GM19023 (cell line): ENCODE measurements around the gene SMIM36.
"Not testable (repeated sequence)": the region's sequence is repeated elsewhere in the genome, so short reads cannot be mapped to it uniquely, and the experiment has no call there.

Source experiments
- ATAC-seq: cut with Tn5 transposase; IDR thresholded peaks from one replicate; pipeline ENCODE4 v1.9.1; 2021; ENCODE audit warnings: mild to moderate bottlenecking, moderate library complexity; ENCODE audit not compliant: unreplicated experiment

SMIM36 gene

GRCh38 chr17:55507669-55508068, 3.6 kb downstream of the SMIM36 start:
- not testable (repeated sequence) for ATAC-seq

GRCh38 chr17:55501626-55502025, 9.6 kb downstream of the SMIM36 start:
- not testable (repeated sequence) for ATAC-seq

GRCh38 chr17:55500103-55500502, 11.1 kb downstream of the SMIM36 start:
- no peak for ATAC-seq

- no peak for ATAC-seq
Observed at GRCh38 chr17:55496094-55496881, 15.0 kb downstream of the SMIM36 start.

- no peak for ATAC-seq
Observed at GRCh38 chr17:55495239-55495638, 16.0 kb downstream of the SMIM36 start.

DNA sequence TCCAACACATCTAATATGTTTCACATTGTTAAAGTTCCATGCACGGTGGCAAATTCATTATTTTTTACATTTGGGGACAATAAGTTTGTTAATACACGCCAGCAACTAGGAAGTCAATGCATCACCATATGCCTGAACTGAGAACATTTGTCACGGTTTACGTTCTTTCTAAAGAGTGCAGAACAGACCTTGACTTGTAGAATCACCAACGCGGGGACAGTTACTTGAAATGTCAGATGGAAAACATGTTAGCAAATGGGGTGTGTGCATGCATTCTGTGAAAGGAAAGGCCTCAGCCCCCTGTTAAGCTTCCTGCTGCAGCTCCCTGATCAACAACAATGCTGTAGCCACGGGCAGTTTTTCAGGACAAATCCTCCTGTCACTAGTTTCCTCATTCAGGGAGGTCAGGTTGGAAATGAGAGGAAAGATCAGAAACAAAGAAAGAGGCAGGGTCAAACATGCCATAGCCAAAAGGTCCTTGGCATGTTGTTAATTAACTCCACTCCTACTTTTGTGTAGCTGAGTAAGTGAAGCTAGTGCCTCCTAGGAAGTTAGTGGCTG, 18.4 kb downstream of the SMIM36 start:
- ATAC-seq, result no peak

GRCh38 chr17:55490376-55490775, 20.9 kb downstream of the SMIM36 start:
- ATAC-seq, result no peak

- ATAC-seq, result no peak
Observed at GRCh38 chr17:55487695-55488432, 23.4 kb downstream of the SMIM36 start.

GRCh38 chr17:55484575-55484974, 26.7 kb downstream of the SMIM36 start:
- ATAC-seq, result no peak

DNA sequence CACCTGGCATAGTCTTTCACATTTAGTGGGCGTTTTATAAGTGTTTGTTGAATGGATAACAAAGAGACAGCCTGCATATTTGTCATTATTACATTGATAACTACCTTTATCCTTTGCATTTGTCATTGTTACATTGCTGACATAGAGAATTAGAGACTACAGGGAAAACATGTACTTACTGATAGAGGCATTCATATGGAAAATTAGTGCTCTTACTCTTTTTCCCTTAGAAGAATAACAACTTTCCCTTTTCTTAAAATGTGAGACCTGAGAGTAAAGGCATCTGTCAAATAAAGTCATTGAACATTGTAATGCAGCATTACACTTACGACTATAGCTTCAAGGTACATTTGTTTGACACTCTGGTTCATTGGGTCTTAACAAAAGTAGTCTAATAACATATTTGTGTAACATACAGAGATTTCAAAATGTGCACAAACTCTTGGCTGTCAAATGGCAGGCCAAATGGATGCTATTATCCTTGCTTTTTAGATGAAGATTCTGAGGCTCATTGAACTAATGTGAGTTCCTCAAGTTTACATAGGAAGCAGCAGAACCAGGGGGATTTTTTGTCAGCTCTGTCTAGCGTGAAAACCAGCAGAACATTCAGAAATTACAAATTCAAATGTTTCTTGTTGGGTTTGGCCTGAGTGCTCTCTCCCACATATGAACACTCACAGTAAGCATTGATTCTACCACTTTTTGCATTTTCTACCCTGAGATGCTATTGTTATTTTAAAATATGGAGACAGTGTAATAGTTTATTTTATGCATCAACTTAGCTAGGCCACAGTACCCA, 28.5 kb downstream of the SMIM36 start:
- no peak for ATAC-seq

DNA sequence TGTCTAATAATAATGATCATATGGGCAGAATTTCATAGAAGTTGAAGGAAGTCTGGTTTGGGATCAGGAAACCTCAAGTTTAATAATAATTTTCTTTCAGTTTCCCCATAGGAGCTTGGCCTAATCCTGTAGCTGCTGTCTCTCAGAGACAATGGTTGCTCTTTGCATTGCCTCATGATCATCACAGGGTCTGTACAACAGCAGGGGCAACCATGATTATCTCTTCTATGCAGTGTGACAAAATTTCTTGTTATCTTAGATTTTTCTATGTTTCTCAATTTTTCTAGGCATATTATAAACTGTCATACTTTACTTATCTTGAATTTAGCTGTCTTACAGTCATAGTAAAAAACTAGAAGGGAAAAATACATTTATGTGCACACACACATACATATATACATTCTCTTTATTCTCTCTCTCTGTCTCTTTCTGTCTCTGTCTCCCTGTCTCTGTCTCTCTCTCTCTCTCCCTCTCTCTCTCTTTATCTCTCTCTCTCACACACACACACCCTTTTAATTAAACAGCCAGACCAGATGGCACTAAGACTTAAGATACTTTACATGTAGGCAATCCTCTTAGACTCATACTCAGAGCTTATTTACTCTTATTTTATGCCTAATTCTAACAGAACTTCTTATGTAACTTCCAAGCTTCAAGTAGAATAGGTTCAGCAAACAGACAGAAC, 30.5 kb downstream of the SMIM36 start:
- ATAC-seq, result no peak

DNA sequence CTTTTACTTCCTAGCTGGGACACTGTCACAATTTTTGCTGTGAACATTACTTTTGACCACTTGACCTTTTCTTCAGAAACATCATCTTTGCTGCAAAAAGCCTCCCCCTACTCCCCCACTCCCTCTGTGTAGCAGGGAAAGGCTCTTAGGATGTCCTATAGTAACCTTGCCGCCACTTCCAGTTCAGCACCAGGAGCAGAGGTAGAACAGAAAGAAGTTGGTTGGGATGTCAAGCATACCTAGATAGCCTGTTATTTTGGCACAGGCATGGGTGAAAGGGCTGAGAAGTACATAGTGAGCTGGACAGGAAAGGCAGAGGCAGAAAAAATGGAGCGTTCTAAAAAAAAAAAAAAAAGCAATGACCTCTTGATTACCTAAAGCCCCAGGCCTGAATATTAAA, 31.3 kb downstream of the SMIM36 start:
- no peak for ATAC-seq

DNA sequence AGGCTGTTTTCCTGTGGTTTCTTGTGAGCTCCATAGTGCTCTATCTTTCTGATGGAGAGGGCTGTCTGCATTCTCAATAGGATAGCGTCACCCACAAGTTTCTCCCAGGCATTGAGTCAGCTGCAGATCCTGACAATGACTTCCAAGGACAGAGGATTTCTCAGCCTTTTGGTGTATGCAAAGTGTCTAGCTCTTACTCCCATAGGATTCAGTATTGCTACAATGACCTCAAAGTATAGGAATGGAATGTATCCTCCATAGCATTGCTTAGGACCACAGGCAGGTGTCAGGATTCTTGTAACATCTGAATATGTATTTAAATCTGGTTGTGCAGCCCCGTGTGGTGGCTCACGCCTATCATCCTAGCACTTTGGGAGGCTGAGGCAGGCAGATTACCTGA, 32.3 kb downstream of the SMIM36 start:
- ATAC-seq, result no peak

- no peak for ATAC-seq
Observed at GRCh38 chr17:55466671-55467070, 44.6 kb downstream of the SMIM36 start.

DNA sequence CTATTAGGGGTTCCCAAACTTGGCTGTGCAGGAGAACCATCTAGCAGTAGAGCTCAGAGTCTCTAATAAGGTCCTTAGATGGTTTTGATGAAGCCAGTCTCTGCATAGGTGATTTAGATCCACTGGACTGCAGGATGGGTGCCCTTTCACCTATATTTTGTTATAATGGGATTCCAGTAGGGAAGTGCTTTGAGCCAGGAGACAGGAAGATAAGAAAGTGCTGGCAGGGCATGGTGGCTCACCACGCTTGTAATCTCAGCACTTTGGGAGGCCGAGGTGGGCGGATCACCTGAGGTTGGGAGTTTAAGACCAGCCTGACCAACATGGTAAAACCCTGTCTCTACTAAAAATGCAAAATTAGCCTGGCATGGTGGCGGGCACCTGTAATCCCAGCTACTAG, 45.5 kb downstream of the SMIM36 start:
- ATAC-seq, result not testable (repeated sequence)

- no peak for ATAC-seq
Observed at GRCh38 chr17:55463600-55463999, 47.7 kb downstream of the SMIM36 start.

- no peak for ATAC-seq
Observed at GRCh38 chr17:55462711-55463110, 48.5 kb downstream of the SMIM36 start.

DNA sequence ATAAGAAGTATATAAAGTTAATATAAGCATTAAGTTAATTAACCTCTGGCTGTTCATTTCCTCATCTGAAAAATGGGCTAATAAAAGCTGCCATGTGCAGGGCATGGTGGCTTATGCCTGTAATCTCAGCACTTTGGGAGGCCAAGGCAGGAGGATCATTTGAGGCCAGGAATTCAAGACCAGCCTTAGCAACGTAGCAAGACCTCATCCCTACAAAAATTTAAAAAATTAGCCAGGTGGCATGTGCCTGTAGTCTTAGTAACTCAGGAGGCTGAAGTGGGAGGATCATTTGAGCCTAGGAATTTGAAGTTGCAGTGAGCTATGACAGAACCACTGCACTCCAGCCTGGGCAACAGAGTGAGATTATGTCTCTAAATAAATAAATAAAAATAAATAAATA, 49.0 kb downstream of the SMIM36 start:
- ATAC-seq, result no peak

DNA sequence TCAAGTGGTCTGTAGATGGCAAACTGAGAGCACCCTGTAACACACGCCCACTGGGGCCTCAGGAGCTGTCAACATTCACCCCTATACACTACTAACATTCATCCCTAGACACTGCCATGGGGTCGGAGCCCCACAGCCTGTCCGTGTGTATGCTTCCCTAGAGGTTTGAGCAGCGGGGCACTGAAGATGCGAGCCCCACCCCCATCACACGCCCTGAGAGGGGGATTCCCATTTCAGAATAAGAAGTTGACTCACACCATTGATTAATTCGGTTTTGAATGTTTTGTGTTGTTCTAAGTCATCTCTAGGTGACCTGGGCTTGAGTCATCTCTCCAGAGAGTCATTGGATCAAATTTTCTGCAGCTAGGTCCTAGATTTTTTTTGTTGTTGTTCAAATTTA, 52.3 kb downstream of the SMIM36 start:
- no peak for ATAC-seq

- ATAC-seq, result no peak
Observed at GRCh38 chr17:55458287-55458900, 52.9 kb downstream of the SMIM36 start.
